Endothelial cell of umbilical vein (primary cell): ENCODE data around the gene DNAAF3. TPM values are rescaled to one million over a fixed set of nuclear protein-coding genes. Genes with fewer than 3 reads are reported as not detected.

Experiments used
- BruUV-seq: library from RNA; stranded (reverse); fragments of 400-500 nt; replicated peaks from 2 replicates; lab custom pipeline; 2021; lab: Mats Ljungman, UMichigan
- CTCF ChIA-PET: fragments of 300-600, 350-600 bp; sonication (Branson Sonifier 250); formaldehyde crosslinking; loops from one replicate; lab custom pipeline; 2021; ENCODE audit warnings: antibody characterized with exemption, inconsistent platforms; lab: Charles Lee
- POLR2A ChIA-PET: fragments of 300-600, 350-600 bp; sonication (Branson Sonifier 250); formaldehyde crosslinking; loops from one replicate; lab custom pipeline; 2021; ENCODE audit warnings: antibody characterized with exemption, inconsistent platforms; lab: Charles Lee
- DNase-seq: peaks from one replicate; pipeline ENCODE4 v3.0.0-alpha.2; 2011; ENCODE audit warnings: low read depth, low spot score
- FAIRE-seq: peaks from 2 replicates; lab custom pipeline; 2011; peaks lifted over from hg19 to GRCh38; lab: Jason Lieb, UNC
- H2AFZ ChIP-seq: 2 replicates; pipeline ENCODE4 v1.6.0; 2012; ENCODE audit warnings: low read depth, low read length, control low read depth, inconsistent platforms
- H3K27ac ChIP-seq: 2 replicates; pipeline ENCODE4 v1.5.1; 2011; ENCODE audit warnings: low read depth, mild to moderate bottlenecking, control low read depth, low read length, moderate library complexity; ENCODE audit not compliant: insufficient read depth
- H3K27me3 ChIP-seq, 2 experiments: 2 replicates each; pipeline versions ENCODE4 v1.6.0 to v1.6.1; 2011; ENCODE audit warnings: low read length in 2 of 2, mixed read lengths in 1 of 2; ENCODE audit not compliant: control insufficient read depth in 2 of 2, insufficient read depth in 2 of 2
- H3K36me3 ChIP-seq, 2 experiments: 2 replicates in 1 of 2; 3 replicates in 1 of 2; pipeline ENCODE4 v1.5.1; 2011; ENCODE audit warnings: low read length in 2 of 2, mild to moderate bottlenecking in 1 of 2, moderate library complexity in 1 of 2; ENCODE audit not compliant: control insufficient read depth in 2 of 2, insufficient read depth in 2 of 2; ENCODE audit errors: extremely low read depth in 1 of 2
- H3K4me1 ChIP-seq: 3 replicates; pipeline ENCODE4 v1.5.1; 2011; ENCODE audit warnings: mild to moderate bottlenecking, low read length; ENCODE audit not compliant: control insufficient read depth, insufficient read depth; ENCODE audit errors: extremely low read depth
- H3K4me2 ChIP-seq: 2 replicates; pipeline ENCODE4 v1.6.1; 2011; ENCODE audit warnings: low read length, control low read depth, mixed read lengths; ENCODE audit not compliant: insufficient read depth
- H3K4me3 ChIP-seq, 3 experiments: fragments of 200-600 bp in 1 of 3; sonication (generic), shearing (Covaris generic) in 1 of 3; replicated peaks in 1 of 3; 2 replicates each; pipeline ENCODE4 v1.5.1; 2011 to 2016; ENCODE audit warnings: control low read depth in 3 of 3, low read length in 3 of 3, mild to moderate bottlenecking in 2 of 3, inconsistent platforms in 1 of 3, low read depth in 1 of 3, moderate library complexity in 1 of 3; ENCODE audit not compliant: insufficient read depth in 1 of 3
- H3K79me2 ChIP-seq: 2 replicates; pipeline ENCODE4 v1.6.0; 2012; ENCODE audit warnings: low read length, inconsistent platforms; ENCODE audit not compliant: control insufficient read depth, insufficient read depth
- H3K9ac ChIP-seq: replicated peaks from 2 replicates; pipeline ENCODE3; 2011; ENCODE audit warnings: low read length, control low read depth; ENCODE audit not compliant: insufficient read depth; ENCODE audit errors: extremely low read depth
- H3K9me1 ChIP-seq: replicated peaks from 3 replicates; pipeline ENCODE4 v1.6.0; 2011; ENCODE audit warnings: mild to moderate bottlenecking, low read length; ENCODE audit not compliant: control insufficient read depth, insufficient read depth; ENCODE audit errors: extremely low read depth
- H3K9me3 ChIP-seq: replicated peaks from 2 replicates; pipeline ENCODE4 v1.5.1; 2012; ENCODE audit warnings: low read length, inconsistent platforms; ENCODE audit not compliant: control insufficient read depth, insufficient read depth
- H4K20me1 ChIP-seq: replicated peaks from 2 replicates; pipeline ENCODE3; 2011; ENCODE audit warnings: mild to moderate bottlenecking, low read length; ENCODE audit not compliant: control insufficient read depth, insufficient read depth; ENCODE audit errors: extremely low read depth
- EZH2 ChIP-seq: IDR thresholded peaks from 2 replicates; pipeline ENCODE4 v1.6.1; 2012; ENCODE audit warnings: borderline replicate concordance, low read depth, mild to moderate bottlenecking, moderate library complexity, low read length, inconsistent platforms; ENCODE audit not compliant: severe bottlenecking
- FOS ChIP-seq: IDR thresholded peaks from 2 replicates; pipeline ENCODE4 v1.6.1; 2011; ENCODE audit warnings: mild to moderate bottlenecking, low read length, moderate library complexity, borderline replicate concordance; ENCODE audit not compliant: insufficient read depth
- GATA2 ChIP-seq: IDR thresholded peaks from 2 replicates; pipeline ENCODE4 v1.7.0; 2011; ENCODE audit warnings: low read depth, mild to moderate bottlenecking, moderate library complexity, mixed read lengths, low read length; ENCODE audit not compliant: insufficient read length, insufficient read depth
- JUN ChIP-seq: IDR thresholded peaks from 2 replicates; pipeline ENCODE4 v1.6.1; 2011; ENCODE audit warnings: borderline replicate concordance, low read depth; ENCODE audit not compliant: insufficient read length, insufficient read depth
- MYC ChIP-seq: IDR thresholded peaks from one replicate; pipeline ENCODE4 v1.6.1; 2011; ENCODE audit warnings: mild to moderate bottlenecking, low read depth, low read length
- POLR2A ChIP-seq: IDR thresholded peaks from 2 replicates; pipeline ENCODE4 v1.6.1; 2012; ENCODE audit warnings: low read depth, mild to moderate bottlenecking, control low read depth, low read length
- POLR2AphosphoS5 ChIP-seq: IDR thresholded peaks from 2 replicates; pipeline ENCODE4 v1.6.1; 2012; ENCODE audit warnings: low read depth, mild to moderate bottlenecking, control low read depth, low read length, moderate library complexity; ENCODE audit not compliant: insufficient read depth
- dilution Hi-C: fragments of 300-500 bp; cut with MboI; formaldehyde crosslinking; loops from one replicate; pipeline ENCODE4 v1.15.0; 2019; ENCODE audit warnings: low sequenced_read_pairs; ENCODE audit not compliant: extremely low pct_ligation_motif_present
- intact Hi-C: fragments of 100-400 bp; cut with micrococcal nuclease; formaldehyde crosslinking; loops from one replicate; pipeline ENCODE4 v1.10.0; 2022
- polyA plus RNA-seq, 4 experiments: library from polyadenylated mRNA; depleted of rRNA in 3 of 4; stranded (reverse) in 3 of 4; unstranded in 1 of 4; fragments of >200 nt; gene quantifications; 2 replicates each; pipeline versions ENCODE4 v1.2.1 to v1.2.3, GENCODE V29; 2011 to 2012; ENCODE audit warnings: missing spikeins in 1 of 4
- total RNA-seq: library from RNA; stranded (reverse); gene quantifications from 2 replicates; pipeline ENCODE4 v1.2.3, GENCODE V29; 2021
- TF ChIP-seq, protein P1 (sequence below): IDR thresholded peaks from 2 replicates; pipeline ENCODE4 v1.6.1; 2011; ENCODE audit not compliant: insufficient read depth, insufficient read length
- TF ChIP-seq, protein P2 (sequence below), 2 donors: IDR thresholded peaks; 1 replicate in 1 of 2; 2 replicates in 1 of 2; pipeline ENCODE4 v1.5.1; 2011; ENCODE audit warnings: low read length in 2 of 2, mild to moderate bottlenecking in 2 of 2, moderate library complexity in 2 of 2, control low read depth in 1 of 2, inconsistent platforms in 1 of 2, low read depth in 1 of 2; ENCODE audit not compliant: insufficient read depth in 1 of 2; ENCODE audit errors: extremely low read depth in 1 of 2

Gene DNAAF3
- total and polyA plus RNA-seq, 2 donors (not counting 3 experiments of a cell fraction or from before 2014, with no cell fraction given), result 0.62 to 0.75 TPM

DNA sequence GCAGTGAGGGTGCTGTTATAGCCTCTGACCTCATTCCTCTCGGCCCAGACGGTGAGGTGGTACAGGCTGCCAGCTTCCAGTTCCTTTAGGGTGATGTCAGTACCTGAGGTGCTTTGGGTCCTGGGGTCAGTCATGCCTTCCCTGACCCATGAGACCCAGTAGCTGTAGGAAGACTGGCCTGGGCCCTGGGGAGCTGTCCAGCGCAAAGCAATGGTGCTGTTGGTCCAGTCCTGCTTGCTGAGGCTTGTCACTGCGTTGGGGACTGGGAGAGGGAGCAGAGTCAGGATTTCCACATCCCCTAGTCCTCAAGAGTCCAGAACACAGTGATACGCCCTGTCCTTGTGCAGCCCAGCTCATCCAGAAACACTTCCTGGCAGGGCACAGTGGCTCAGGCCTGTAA is 32.2 kb upstream of the DNAAF3 start:
- CTCF ChIA-PET, result interaction anchor here (1.0 to 1.7 kb wide), 2 partner anchors 16 to 269 kb away, joined by 3 to 5 read pairs; no protein-coding TSS in a partner anchor
- POLR2A ChIA-PET, result interaction anchor here (1.0 kb wide), 1 partner anchor 18 kb away, joined by 3 read pairs; no protein-coding TSS in a partner anchor
- no TSS peak for BruUV-seq

More for the DNA sequence above, 32.2 kb upstream of the DNAAF3 start:
- no peak for DNase-seq
- Histone ChIP-seq H3K4me1 (no peaks in the 10 kb centered on the region), H3K9ac (no peak overlapping the region), H3K9me3 (no peaks in the 10 kb centered on the region), H3K79me2 (no peaks in the 10 kb centered on the region), H4K20me1 (no peaks in the 10 kb centered on the region), H2AFZ (no peak overlapping the region), H3K9me1 (no peaks in the 10 kb centered on the region), H3K4me3 (no peak overlapping the region), H3K36me3 (no peaks in the 10 kb centered on the region), H3K4me2 (no peak overlapping the region), H3K27ac (no peak overlapping the region), H3K27me3 (no peaks in the 10 kb centered on the region)
- intact Hi-C loops, result no loop called here
- no peak for FAIRE-seq
- TF ChIP-seq GATA2, result no peak
- TF ChIP-seq, protein P1, sequence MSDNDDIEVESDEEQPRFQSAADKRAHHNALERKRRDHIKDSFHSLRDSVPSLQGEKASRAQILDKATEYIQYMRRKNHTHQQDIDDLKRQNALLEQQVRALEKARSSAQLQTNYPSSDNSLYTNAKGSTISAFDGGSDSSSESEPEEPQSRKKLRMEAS, result no peak
- no peak for TF ChIP-seq POLR2A
- TF ChIP-seq POLR2AphosphoS5, result no peak
- TF ChIP-seq JUN, result no peak
- TF ChIP-seq, protein P2, sequence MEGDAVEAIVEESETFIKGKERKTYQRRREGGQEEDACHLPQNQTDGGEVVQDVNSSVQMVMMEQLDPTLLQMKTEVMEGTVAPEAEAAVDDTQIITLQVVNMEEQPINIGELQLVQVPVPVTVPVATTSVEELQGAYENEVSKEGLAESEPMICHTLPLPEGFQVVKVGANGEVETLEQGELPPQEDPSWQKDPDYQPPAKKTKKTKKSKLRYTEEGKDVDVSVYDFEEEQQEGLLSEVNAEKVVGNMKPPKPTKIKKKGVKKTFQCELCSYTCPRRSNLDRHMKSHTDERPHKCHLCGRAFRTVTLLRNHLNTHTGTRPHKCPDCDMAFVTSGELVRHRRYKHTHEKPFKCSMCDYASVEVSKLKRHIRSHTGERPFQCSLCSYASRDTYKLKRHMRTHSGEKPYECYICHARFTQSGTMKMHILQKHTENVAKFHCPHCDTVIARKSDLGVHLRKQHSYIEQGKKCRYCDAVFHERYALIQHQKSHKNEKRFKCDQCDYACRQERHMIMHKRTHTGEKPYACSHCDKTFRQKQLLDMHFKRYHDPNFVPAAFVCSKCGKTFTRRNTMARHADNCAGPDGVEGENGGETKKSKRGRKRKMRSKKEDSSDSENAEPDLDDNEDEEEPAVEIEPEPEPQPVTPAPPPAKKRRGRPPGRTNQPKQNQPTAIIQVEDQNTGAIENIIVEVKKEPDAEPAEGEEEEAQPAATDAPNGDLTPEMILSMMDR (IDR thresholded peaks at IDR 0.05; ENCODE audit: extremely low read depth in 1 of 2, insufficient read depth in 1 of 2, low read depth in 1 of 2, low read length in 2 of 2), result no peak
- TF ChIP-seq EZH2, result no peak
- TF ChIP-seq MYC, result no peak
- no peak for TF ChIP-seq FOS
- dilution Hi-C loops, result no loop called here
